Testis (tissue), 3 donors: Measurements from ENCODE around the gene TSKU. TPM values are rescaled to one million over a fixed set of nuclear protein-coding genes. Genes with fewer than 3 reads are reported as not detected.

Source experiments
- DNase-seq: peaks from one replicate; pipeline ENCODE4 v3.0.0-alpha.2; 2019
- H3K27ac ChIP-seq, 2 donors: fragments of 200-600 bp; sonication (generic); one replicate each; pipeline ENCODE4 v1.5.1; 2019
- H3K27me3 ChIP-seq: fragments of 200-600 bp; sonication (generic); one replicate; pipeline ENCODE4 v1.5.1; 2019
- H3K36me3 ChIP-seq: fragments of 200-600 bp; sonication (generic); one replicate; pipeline ENCODE4 v1.5.1; 2017; ENCODE audit warnings: low read depth; ENCODE audit errors: missing control alignments
- H3K4me1 ChIP-seq: fragments of 200-600 bp; sonication (generic); one replicate; pipeline ENCODE4 v1.5.1; 2019
- H3K4me3 ChIP-seq, 2 donors: fragments of 200-600 bp; sonication (generic); one replicate each; pipeline ENCODE4 v1.5.1; 2017 to 2019
- H3K9me3 ChIP-seq: fragments of 200-600 bp; sonication (generic); one replicate; pipeline ENCODE4 v1.5.1; 2017
- CTCF ChIP-seq, 3 experiments: fragments of 450-650 bp in 2 of 3; fragments of 200-600 bp in 1 of 3; sonication (generic) in 1 of 3; IDR thresholded peaks; one replicate each; pipeline ENCODE4 v1.5.1; 2016 to 2019; ENCODE audit warnings: antibody characterized with exemption in 3 of 3, mild to moderate bottlenecking in 2 of 3, moderate library complexity in 1 of 3
- POLR2A ChIP-seq: fragments of 450-650 bp; IDR thresholded peaks from one replicate; pipeline ENCODE4 v1.6.1; 2017; ENCODE audit warnings: antibody characterized with exemption, mild to moderate bottlenecking, moderate library complexity
- WGBS, 2 donors: methylation state at CpG; one replicate each; pipeline ENCODE4 v1.1.5; 2018; 5-methylcytosine and 5-hydroxymethylcytosine counted together
- intact Hi-C: fragments of 100-400 bp; cut with DNase I; formaldehyde crosslinking; loops from one replicate; pipeline ENCODE4 v1.15.1; 2023; ENCODE audit warnings: low total_unique reads
- polyA plus RNA-seq: library from polyadenylated mRNA; stranded (reverse); fragments of 350-450 nt; fragmentation: Illumina TruSeq; extraction: RNeasy Lipid Tissue Mini Kit (QIAGEN cat#74804); gene quantifications from one replicate; pipeline ENCODE4 v1.2.3, GENCODE V29; 2014; ENCODE audit warnings: low read depth, low replicate concordance; ENCODE audit not compliant: insufficient read depth
- total RNA-seq, 2 donors: library from RNA; depleted of rRNA; stranded (reverse); fragments of >200 nt; gene quantifications; one replicate each; pipeline ENCODE4 v1.2.3, GENCODE V29; 2016

Gene TSKU
- total and polyA plus RNA-seq, 3 donors from 2014 or later, result 17.1 to 30.2 (median 25.9) TPM

GRCh38 chr11:76839311-76839710, 56.2 kb downstream of the TSKU start:
- Histone ChIP-seq H3K4me1 (peaks cover 13% of the 10 kb centered on the region), H3K27ac (no peak overlapping the region), H3K36me3 (no peaks in the 10 kb centered on the region), H3K9me3 (no peaks in the 10 kb centered on the region), H3K4me3 (no peak overlapping the region), H3K27me3 (no peaks in the 10 kb centered on the region)
- DNase-seq, result no peak
- TF ChIP-seq CTCF (IDR thresholded peaks at IDR 0.05) (no peak), POLR2A (no peak)
- WGBS, 2 donors, result 45 to 56% methylated on average over 1 of the region's 1 CpG
- intact Hi-C loops, result no loop called here

GRCh38 chr11:76841923-76842452, 58.8 kb downstream of the TSKU start:
- intact Hi-C loops, result no loop called here
- H3K36me3 ChIP-seq, result no peaks in the 10 kb centered on the region
- no peaks in the 10 kb centered on the region for H3K9me3 ChIP-seq
- H3K4me3 ChIP-seq, result no peak overlapping the region
- H3K4me1 ChIP-seq, result peaks cover 7% of the 10 kb centered on the region
- no peak for TF ChIP-seq CTCF (IDR thresholded peaks at IDR 0.05)
- TF ChIP-seq POLR2A, result no peak
- DNase-seq, result no peak
- H3K27me3 ChIP-seq, result no peaks in the 10 kb centered on the region
- WGBS, 2 donors, result 87 to 88% methylated on average over 4 of the region's 4 CpGs
- no peak overlapping the region for H3K27ac ChIP-seq

GRCh38 chr11:76843907-76844306, 60.8 kb downstream of the TSKU start:
- Histone ChIP-seq H3K9me3 (no peaks in the 10 kb centered on the region), H3K36me3 (no peaks in the 10 kb centered on the region), H3K4me1 (peaks cover 9% of the 10 kb centered on the region), H3K27ac (no peak overlapping the region), H3K27me3 (no peaks in the 10 kb centered on the region), H3K4me3 (no peak overlapping the region)
- WGBS, 2 donors, result 54 to 77% methylated on average over 3 of the region's 3 CpGs
- no peak for DNase-seq
- no peak for TF ChIP-seq POLR2A
- TF ChIP-seq CTCF (IDR thresholded peaks at IDR 0.05), result no peak
- intact Hi-C loops, result no loop called here

- peaks cover 9% of the 10 kb centered on the region for H3K4me1 ChIP-seq
- no peaks in the 10 kb centered on the region for H3K27me3 ChIP-seq
- H3K9me3 ChIP-seq, result no peaks in the 10 kb centered on the region
- no peaks in the 10 kb centered on the region for H3K36me3 ChIP-seq
- intact Hi-C loops, result no loop called here
- no peak overlapping the region for H3K4me3 ChIP-seq
- 65 to 71% methylated on average over 10 of the region's 10 CpGs for WGBS, 2 donors
- TF ChIP-seq POLR2A (no peak), CTCF (IDR thresholded peaks at IDR 0.05) (no peak)
- no peak for DNase-seq
- no peak overlapping the region for H3K27ac ChIP-seq
These were observed 61.4 kb downstream of the TSKU start for GRCh38 chr11:76844511-76844910.

GRCh38 chr11:76845069-76845468, 61.9 kb downstream of the TSKU start:
- H3K4me1 ChIP-seq, result peaks cover 13% of the 10 kb centered on the region
- H3K9me3 ChIP-seq, result no peaks in the 10 kb centered on the region
- no peaks in the 10 kb centered on the region for H3K27me3 ChIP-seq
- no peak for DNase-seq
- intact Hi-C loops, result no loop called here
- TF ChIP-seq POLR2A (no peak), CTCF (IDR thresholded peaks at IDR 0.05) (no peak)
- 91 to 92% methylated on average over 3 of the region's 3 CpGs for WGBS, 2 donors
- H3K4me3 ChIP-seq, result no peak overlapping the region
- no peak overlapping the region for H3K27ac ChIP-seq
- H3K36me3 ChIP-seq, result no peaks in the 10 kb centered on the region
